Fibroblast of skin of right quadriceps (primary cell): ENCODE results near the gene GFRAL.
A peak's percentile ranks its signal among the peaks of the same experiment; 100 is the strongest.
"Not testable (repeated sequence)": the region's sequence is repeated elsewhere in the genome, so short reads cannot be mapped to it uniquely, and the experiment has no call there.

Experiments used
- DNase-seq: peaks from one replicate; pipeline ENCODE4 v3.0.0-alpha.2; 2013

GFRAL gene

GRCh38 chr6:55327169-55327568 lies at the start of gene GFRAL:
GFRAL (plus strand) TSS chr6:55327469; CDS start chr6:55327555, 86 bp downstream.
- no peak for DNase-seq

- DNase-seq = no peak
These were observed 49.6 kb upstream of the GFRAL start for GRCh38 chr6:55277646-55278045.

- DNase-seq = no peak
These were observed 46.1 kb upstream of the GFRAL start for GRCh38 chr6:55281215-55281614.

- DNase-seq = no peak
These were observed 45.2 kb upstream of the GFRAL start for GRCh38 chr6:55282115-55282514.

- no peak for DNase-seq
These were observed 40.4 kb upstream of the GFRAL start for GRCh38 chr6:55286824-55287223.

DNA sequence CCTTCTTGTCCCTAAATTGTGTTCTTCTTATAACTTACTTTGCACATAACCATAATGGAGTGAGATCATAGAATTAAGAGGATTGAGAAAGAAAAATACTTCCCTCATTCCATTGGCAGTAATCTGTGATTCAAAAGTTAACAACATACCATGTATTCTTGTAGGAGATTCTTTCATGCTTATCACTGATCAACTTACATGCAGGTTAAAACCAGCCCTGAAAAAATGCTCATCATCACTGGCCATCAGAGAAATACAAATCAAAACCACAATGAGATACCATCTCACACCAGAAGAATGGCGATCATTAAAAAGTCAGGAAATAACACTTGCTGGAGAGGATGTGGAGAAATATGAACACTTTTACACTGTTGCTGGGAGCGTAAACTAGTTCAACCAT lies 36.5 kb upstream of the GFRAL start:
- DNase-seq = no peak

- DNase-seq = peak; percentile 2
These were observed 34.2 kb upstream of the GFRAL start for GRCh38 chr6:55293116-55293515.

GRCh38 chr6:55297214-55297613 lies 30.1 kb upstream of the GFRAL start:
- DNase-seq = not testable (repeated sequence)

DNA sequence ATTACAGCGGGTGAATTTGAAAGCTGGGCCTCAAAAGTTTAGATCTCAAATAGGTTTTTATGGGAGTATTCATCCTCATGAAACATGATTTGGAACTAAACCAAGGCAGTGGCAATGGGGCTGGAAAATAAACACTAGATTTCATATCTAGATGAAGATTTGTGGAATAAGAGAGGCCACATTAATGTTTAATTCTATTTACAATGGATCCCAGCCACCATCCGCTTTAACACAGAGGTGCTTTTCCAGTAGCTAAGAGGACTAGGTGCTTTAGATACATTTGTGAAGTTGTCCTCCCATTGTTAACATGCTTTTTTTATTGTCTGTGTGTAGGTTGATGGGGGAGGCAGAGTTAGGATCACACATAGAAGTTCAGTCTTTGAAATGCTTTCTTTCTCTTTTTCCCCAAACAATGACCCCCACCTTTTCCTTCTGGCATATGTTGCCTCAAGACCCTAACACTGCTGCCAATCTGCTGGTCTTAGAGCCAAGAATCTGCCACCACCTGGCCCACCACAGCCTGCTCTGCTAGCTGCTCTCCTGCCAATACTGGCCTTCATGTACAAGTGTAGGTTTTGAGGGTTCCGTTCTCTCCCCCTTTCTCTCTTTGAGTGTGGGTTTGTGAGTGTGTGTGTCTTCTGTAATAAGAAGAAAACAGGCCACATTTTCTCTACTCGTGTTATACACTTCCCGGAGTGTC lies 27.8 kb upstream of the GFRAL start:
- no peak for DNase-seq

DNA sequence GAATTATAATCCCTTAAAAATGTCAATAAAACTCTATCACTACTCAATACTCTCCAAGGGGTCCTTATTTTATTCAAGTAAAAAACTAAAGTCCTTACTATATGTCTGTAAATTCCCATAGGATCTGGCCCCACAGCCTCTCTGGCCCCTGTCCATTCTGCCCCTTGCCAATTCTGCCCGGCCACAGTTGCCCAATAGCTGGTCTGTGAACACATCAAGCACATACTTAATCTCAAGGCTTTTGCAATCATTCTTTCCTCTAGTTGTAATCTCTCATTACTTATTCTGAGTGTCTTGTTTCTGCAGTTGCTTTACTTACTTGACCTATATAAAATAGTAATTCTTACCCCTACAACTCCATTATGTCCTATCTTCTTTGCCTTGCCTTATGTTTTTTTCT lies 22.5 kb upstream of the GFRAL start:
- DNase-seq = no peak

DNA sequence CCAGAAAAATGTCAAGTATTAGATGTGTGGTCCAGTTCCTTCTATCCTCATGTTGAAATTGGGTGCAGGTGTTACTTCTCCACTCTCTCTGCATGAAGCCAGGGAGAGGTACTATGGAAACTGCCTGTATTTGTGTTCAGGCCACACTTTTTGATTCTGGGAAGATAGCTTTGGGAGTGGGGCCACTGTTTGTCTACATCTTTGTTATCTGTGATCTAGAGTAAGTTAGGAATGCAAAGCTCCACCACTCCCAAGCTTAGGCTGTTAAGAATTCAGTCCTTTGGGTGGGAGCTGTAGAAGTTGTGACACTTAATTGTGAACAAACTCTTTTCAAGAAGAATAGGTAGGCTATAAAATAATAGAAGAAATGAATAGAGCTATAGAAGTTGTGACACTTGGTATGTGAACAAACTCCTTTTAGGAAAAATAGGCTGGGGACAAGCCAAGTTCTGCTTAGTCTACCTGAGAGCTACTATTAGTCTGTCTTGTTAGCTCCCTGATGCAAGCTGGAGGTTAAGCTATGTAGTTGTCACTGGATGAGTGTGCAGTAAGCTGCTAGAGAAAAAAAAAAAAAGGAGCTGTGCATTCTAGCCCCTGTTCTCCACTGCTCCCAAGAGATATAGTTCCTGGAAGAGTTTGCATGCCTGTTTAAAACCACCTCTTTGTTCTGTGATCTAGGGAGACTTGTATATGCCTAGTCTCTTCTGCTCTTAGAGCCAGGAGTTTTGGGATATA lies 7.1 kb upstream of the GFRAL start:
- DNase-seq = no peak

- no peak for DNase-seq
These were observed 6.6 kb upstream of the GFRAL start for GRCh38 chr6:55320696-55321086.

DNA sequence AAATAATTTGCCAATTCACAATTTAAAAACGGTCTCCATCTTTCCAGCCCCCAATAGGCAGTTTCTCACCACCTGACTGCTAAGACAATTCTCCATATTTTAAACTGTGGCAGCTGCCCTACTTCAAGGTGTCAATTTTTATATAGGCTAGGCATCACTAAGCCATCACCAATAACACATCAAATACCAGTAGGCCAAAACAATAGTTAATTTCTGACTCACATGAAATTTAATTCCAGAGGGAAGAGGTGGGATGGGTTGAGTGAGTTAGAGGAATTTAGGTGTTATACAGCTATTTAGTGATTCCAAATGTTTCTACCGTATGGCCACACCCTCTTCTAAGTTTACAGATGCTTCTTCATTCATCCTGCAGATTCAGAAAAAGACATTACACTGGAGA lies 49.9 kb downstream of the GFRAL start:
- no peak for DNase-seq

DNA sequence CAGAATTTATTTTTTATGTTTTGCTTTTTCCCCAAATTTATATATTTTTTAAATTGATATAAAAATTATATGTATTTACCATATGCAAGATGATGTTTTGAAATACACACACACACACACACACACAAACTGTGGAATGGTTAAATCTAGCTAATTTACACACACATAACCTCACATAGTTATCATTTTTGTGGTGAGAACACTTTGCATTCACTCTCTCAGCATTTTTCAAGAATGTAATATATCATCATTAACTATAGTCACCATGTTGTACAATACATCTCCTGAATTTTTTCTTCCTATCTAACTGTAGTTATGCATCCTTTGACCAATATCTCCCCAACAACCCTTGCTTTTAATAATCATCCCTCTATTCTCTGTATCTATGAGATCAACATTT lies 52.2 kb downstream of the GFRAL start:
- DNase-seq = peak; percentile 68

DNA sequence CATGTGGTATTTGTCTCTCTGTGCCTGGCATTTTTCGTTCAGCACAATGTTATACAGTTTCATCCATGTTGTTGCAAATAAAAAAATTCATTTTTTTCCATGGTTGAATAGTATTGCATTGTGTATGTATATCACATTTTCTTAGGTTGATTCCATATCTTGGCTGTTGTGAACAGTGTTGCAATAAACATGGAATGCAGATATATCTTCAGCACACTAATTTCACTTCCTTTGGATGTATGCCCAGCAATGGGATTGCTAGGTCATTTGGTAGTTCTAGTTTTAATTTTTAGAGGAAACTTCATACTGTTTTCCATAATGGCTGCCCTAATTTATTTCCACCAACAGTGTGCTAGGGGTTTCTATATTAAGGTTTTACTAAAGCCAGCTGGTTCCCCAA lies 52.6 kb downstream of the GFRAL start:
- DNase-seq = peak; percentile 72

GRCh38 chr6:55388211-55388610 lies 60.9 kb downstream of the GFRAL start:
- DNase-seq = peak; percentile 40

DNA sequence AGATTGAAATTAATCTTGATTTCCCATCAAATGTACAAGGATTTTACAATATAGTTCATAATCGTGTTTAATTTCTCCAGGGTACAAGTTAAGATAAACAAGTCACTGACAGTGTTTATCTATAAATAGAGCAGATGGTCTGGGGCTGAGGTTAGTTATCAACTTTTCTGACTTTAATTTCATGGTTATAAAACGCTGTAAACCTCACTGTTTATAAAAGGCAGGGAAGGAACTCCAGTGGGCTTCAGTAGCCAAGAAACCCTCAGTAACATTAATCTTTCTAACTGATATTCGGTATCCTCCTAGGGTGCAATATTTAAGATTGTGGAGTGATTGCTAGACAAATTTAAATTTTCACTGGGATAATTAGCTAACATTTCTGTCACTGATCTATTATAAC lies 68.6 kb downstream of the GFRAL start:
- DNase-seq = no peak

DNA sequence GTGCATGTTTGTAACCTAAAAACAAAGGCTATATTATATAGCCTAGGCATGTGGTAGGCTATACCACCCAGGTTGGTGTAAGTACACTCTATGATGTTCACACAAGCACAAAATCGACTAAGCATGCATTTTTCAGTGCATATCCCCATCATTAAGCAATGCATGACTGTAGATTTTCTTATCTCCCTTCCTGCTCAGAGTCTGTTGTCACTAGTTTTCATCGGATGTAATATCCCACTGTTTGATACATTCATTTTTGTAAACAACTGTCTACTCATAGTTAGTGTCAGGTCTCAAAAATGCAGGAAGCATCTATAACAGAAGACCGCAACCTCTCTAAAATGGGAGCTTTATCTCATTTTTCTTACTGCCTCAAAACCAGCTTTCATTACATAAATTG lies 70.7 kb downstream of the GFRAL start:
- DNase-seq = no peak

DNA sequence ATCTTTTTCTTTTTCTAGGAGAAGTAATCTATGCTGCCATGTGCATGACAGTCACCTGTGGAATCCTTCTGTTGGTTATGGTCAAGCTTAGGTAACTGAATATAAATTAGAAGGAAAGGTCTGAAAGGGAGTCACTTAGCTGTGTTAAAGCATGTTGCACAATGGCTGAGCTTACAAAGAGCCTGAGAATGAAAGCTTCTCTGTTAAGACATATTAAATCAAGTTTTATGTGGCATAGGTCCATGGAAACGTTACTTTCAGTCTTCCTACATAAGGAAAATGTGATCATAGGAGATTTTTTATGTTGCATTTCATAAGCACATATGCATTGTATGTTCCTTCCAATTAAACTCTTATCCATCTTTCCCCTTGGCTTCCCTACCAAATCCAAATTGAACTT lies 72.1 kb downstream of the GFRAL start:
- peak; percentile 28 for DNase-seq

DNA sequence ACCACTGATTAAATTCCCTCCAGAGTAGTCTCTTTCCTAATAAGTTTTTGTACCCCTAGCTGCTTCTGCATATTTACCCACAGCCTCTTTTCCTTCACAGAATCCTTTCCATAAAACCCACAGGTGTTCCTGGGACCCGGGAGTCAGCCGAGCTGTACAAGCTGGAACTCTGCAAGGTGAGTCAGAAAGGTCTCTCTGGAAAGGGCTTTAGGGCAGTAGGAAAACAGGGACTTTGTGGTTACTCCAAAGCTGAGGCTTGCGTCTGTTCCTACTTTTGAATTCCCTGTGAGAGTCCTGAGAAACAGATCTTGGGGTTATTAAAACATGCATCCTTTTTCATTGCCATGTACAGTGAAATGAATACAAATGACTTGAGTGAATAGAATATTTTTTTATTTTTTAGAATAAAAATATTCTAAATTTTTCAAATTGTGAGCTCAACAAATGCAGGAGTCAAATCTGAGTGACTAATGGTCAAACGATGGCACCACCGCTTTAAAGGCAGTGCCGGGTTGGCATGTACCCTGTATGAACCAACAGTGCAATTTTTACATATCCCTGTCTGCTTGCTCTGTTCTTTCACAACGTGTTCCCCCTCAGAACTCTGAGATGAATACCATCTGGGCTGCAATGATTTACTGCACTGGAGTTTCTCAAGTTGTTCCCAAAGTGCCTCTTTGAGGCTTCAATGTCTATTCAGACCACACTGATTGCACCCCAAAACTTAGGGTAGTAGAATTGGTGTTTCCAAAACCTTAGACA lies 78.4 kb downstream of the GFRAL start:
- peak; percentile 5 for DNase-seq

GRCh38 chr6:55410674-55411073 lies 83.4 kb downstream of the GFRAL start:
- DNase-seq = no peak

DNA sequence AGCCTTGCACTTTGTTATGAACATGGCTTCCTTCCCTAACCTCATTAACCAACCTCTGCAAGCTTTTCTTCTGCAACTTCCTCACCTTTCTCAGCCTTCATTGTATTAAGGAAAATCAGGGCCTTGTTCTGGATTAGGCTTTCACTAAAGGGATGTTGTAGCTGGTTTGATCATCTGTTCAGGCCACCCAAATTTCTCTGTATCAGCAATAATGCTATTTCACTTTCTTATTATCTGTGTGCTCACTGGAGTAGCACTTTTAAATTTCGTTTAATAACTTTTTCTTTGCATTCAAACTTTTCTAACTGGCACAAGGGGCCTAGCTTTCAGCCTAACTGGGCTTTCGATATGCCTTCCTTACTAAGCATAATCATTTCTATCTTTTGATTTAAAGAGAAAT lies 96.7 kb downstream of the GFRAL start:
- DNase-seq = no peak

DNA sequence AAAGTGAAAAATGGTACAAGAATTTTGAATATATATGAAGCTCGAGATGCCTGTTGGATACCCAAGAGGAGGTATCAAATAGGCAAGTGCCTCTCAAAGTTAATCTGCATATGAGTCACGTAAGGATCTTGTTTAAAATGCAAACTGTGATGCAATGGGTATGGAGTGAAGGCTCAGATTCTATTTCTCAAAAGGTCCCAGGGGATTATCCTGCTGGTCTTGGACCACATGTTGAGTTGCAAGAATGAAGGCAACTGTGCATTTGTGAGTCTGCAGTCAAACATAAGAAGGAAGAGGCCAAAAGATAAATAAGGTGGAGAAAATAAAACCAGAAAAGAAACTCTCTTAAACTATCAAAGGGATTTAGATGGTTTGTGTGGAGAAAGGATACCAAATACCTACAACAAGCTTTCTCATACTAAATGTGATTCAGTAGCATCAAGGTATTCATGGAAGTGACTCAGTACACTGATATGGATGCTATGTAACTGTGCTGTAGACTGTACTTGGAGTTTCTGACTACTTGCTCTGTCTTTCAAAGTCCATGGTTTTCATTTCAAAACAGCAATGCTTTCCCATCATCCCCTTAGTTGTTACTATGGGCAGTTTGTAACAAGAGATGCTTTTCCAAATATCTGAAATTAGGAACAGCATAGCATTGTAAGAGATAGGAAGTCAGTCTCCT lies 106.3 kb downstream of the GFRAL start:
- DNase-seq = peak; percentile 92
